Nephron (organoid): Measurements from ENCODE around the gene TSPAN18.

Experiments
- H3K27ac Mint-ChIP-seq, 3 experiments: 2 replicates each; pipeline ENCODE4 v1.8.0; 2020; ENCODE audit warnings: mixed read lengths in 3 of 3, mild to moderate bottlenecking in 2 of 3, moderate library complexity in 1 of 3
- H3K27me3 Mint-ChIP-seq: 2 replicates; pipeline ENCODE4 v1.8.0; 2021; ENCODE audit warnings: low read depth, mild to moderate bottlenecking, moderate library complexity, mixed read lengths
- H3K36me3 Mint-ChIP-seq: 2 replicates; pipeline ENCODE4 v1.8.0; 2020; ENCODE audit warnings: low read depth, mixed read lengths
- H3K4me1 Mint-ChIP-seq: 2 replicates; pipeline ENCODE4 v1.8.0; 2020; ENCODE audit warnings: mixed read lengths
- H3K4me3 Mint-ChIP-seq, 3 experiments: 2 replicates each; pipeline ENCODE4 v1.8.0; 2020; ENCODE audit warnings: mild to moderate bottlenecking in 3 of 3, mixed read lengths in 3 of 3, moderate library complexity in 2 of 3
- H3K9me3 Mint-ChIP-seq: 2 replicates; pipeline ENCODE4 v1.8.0; 2020; ENCODE audit warnings: mixed read lengths
- TF ChIP-seq, protein P1 (sequence below), 3 experiments: fragments of 200-600 bp; sonication (generic); IDR thresholded peaks; one replicate each; pipeline ENCODE4 v1.5.0; 2021; ENCODE audit warnings: antibody characterized with exemption in 3 of 3; ENCODE audit not compliant: unreplicated experiment in 3 of 3

Gene TSPAN18

DNA sequence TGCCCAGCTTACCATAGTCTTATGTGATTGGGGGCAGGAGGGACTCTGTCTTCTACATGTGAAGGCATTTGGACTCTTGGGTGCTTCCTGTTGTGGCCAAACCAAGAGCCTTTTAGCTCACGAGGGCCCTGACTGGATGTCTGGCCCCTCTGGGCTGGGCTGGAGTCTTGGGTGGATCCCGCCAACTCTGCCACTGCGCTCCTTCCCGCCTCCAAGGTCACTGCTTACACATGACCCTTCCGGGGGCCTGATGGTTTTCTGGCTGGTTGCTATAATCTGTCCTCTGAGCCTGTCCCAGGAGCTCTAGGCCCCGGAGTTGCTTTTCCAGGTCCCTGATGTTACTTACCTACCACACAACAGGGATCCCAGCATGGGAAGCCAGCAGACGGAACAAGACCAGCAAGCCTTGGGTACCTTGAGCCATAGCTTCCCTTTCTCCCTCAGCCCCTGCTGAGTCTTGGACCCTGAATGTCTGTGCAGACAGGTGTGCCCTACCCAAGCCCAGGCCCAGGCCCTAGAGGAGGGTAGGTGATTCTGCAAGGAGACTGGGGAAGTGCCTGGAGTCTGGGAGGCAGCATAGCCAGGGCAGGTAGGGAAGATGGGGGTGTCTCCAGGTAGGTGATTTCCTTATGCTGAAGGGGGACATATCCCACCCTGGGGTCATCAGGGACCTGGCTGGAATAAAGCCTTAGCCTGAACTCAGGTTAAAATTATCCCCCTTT, 100.3 kb downstream of the TSPAN18 start:
- no peaks in the 10 kb centered on the region for H3K36me3 Mint-ChIP-seq
- peaks cover 25% of the 10 kb centered on the region for H3K4me1 Mint-ChIP-seq
- H3K27ac Mint-ChIP-seq: peak overlapping the region in 1 of 3 experiments; percentile 17
- no peak overlapping the region for H3K4me3 Mint-ChIP-seq
- no peaks in the 10 kb centered on the region for H3K9me3 Mint-ChIP-seq
- peaks cover 4% of the 10 kb centered on the region for H3K27me3 Mint-ChIP-seq
- TF ChIP-seq, protein P1, sequence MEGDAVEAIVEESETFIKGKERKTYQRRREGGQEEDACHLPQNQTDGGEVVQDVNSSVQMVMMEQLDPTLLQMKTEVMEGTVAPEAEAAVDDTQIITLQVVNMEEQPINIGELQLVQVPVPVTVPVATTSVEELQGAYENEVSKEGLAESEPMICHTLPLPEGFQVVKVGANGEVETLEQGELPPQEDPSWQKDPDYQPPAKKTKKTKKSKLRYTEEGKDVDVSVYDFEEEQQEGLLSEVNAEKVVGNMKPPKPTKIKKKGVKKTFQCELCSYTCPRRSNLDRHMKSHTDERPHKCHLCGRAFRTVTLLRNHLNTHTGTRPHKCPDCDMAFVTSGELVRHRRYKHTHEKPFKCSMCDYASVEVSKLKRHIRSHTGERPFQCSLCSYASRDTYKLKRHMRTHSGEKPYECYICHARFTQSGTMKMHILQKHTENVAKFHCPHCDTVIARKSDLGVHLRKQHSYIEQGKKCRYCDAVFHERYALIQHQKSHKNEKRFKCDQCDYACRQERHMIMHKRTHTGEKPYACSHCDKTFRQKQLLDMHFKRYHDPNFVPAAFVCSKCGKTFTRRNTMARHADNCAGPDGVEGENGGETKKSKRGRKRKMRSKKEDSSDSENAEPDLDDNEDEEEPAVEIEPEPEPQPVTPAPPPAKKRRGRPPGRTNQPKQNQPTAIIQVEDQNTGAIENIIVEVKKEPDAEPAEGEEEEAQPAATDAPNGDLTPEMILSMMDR (IDR thresholded peaks at IDR 0.05; ENCODE audit: unreplicated experiment in 3 of 3): no peak

DNA sequence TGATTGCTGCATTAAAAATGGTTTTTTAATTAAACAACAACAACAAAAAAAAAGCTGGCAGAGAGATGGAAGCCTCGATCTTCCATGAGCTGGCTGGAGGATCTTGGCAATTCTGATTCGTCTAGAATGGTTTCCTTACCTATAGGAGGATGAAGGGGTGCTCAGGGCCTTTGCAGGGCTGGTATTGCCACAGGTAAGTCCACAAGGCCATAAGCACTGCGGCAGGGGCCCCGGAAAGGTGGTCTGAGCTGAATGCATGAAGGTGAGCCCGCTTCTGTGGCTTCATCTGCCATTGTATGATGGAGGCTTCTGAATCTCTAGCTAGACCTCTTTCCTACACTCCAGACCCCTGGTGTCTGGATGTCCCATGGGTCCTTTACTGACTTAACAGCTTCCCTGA, 101.5 kb downstream of the TSPAN18 start:
- no peaks in the 10 kb centered on the region for H3K36me3 Mint-ChIP-seq
- H3K4me3 Mint-ChIP-seq: no peak overlapping the region
- H3K27me3 Mint-ChIP-seq: peaks cover 4% of the 10 kb centered on the region
- H3K9me3 Mint-ChIP-seq: no peaks in the 10 kb centered on the region
- H3K4me1 Mint-ChIP-seq: peaks cover 32% of the 10 kb centered on the region
- TF ChIP-seq, protein P1 (IDR thresholded peaks at IDR 0.05; ENCODE audit: unreplicated experiment in 3 of 3): no peak
- peak overlapping the region in 2 of 3 experiments; percentile 17 to 73 for H3K27ac Mint-ChIP-seq

DNA sequence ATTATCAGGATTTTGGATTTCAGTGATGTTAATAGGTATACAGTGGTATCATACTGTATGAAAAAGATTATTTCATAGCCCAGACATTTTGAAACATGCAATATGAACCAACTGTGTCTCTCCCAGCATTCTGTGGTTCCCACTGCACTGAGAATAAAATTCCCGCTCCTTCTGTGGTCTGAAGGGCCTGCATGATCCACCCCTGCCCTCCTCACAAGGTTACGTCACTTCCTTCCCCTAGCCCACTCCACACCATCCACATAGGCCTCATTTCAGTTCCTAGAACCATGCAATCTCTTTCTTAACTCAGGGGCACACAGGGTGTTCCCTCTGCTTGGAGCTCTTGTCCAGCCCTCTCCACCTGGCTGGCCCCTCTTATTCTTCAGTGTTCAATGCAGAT, 103.1 kb downstream of the TSPAN18 start:
- Mint-ChIP-seq H3K27ac (peak overlapping the region in 2 of 3 experiments; percentile 5 to 7), H3K4me1 (peaks cover 32% of the 10 kb centered on the region), H3K36me3 (no peaks in the 10 kb centered on the region), H3K9me3 (no peaks in the 10 kb centered on the region), H3K4me3 (no peak overlapping the region), H3K27me3 (peaks cover 4% of the 10 kb centered on the region)
- TF ChIP-seq, protein P1 (IDR thresholded peaks at IDR 0.05; ENCODE audit: unreplicated experiment in 3 of 3): no peak

DNA sequence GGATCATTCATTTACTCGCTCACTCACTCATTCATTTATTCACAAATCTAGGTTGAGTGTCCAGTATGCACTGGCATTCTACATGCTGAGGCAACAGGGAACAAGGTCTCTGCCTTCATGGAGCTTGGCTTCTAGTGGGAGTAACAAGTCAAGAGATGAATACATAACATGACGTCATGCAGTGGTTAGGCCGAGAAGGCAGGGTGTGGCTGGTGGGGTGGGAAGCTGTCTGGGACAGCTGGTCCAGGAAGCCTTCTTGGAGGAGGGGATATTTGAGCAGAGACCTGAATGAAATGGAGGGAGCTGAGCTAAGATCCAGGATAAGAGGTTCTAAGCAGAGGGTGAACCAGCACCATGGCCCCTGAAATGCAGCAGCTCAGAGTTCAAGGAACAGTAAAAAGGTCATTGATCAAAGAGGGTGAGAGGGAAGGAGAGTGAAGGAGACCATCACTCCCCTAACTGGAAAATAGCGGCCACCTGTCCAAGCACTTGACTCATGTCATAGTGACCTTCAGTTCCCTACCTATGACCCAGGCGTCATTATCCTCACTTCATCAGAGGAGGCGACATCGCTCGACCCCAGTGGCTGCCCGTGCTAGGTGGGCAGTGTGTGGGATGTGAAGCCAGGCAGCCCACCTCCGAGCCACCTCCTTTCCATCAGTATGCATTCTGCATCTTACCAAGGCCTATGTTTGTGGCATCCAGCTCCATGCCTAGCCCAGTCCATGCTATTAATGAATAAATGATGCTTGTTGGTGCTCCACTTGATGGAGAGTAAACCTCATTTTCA, 105.0 kb downstream of the TSPAN18 start:
- Mint-ChIP-seq H3K27me3 (no peaks in the 10 kb centered on the region), H3K27ac (peak overlapping the region; percentile 47 to 100 (median 99))
- TF ChIP-seq, protein P1 (IDR thresholded peaks at IDR 0.05; ENCODE audit: unreplicated experiment in 3 of 3): no peak

DNA sequence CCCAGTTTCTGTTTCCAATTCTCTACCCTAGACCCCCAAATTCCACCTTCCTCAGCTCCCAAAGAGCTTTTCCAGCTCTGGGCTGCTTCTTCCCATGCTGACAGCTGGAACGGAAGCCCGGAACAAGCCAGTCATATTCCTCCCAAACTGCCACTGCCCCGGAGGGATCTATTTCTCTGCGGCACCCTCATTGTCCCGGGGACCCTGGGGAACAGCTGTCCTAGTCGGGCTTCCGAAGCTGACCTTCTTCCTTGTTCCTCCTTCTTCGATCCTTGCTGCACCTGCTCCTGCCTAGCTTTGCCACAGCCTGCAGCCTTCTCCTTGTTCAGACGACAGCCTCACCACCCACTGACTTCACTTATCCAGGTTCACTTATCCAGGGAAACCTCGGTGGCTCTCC, 105.7 kb downstream of the TSPAN18 start:
- peaks cover 47% of the 10 kb centered on the region for H3K4me1 Mint-ChIP-seq
- H3K27ac Mint-ChIP-seq: peak overlapping the region; percentile 47 to 100 (median 99)
- H3K27me3 Mint-ChIP-seq: no peaks in the 10 kb centered on the region
- TF ChIP-seq, protein P1 (IDR thresholded peaks at IDR 0.05; ENCODE audit: unreplicated experiment in 3 of 3): no peak
- no peak overlapping the region for H3K4me3 Mint-ChIP-seq
- H3K36me3 Mint-ChIP-seq: peaks cover 10% of the 10 kb centered on the region
- H3K9me3 Mint-ChIP-seq: peaks cover 10% of the 10 kb centered on the region

More for the DNA sequence above, 105.0 kb downstream of the TSPAN18 start:
- peaks cover 5% of the 10 kb centered on the region for H3K36me3 Mint-ChIP-seq
- H3K4me1 Mint-ChIP-seq: peaks cover 48% of the 10 kb centered on the region
- H3K9me3 Mint-ChIP-seq: peaks cover 6% of the 10 kb centered on the region
- H3K4me3 Mint-ChIP-seq: no peak overlapping the region
